NCI-H2171 treated with DMSO at 0.1 percent for 48 hours (cell line): ENCODE data around the gene CNGB1.

Experiments used
- DNase-seq: peaks from one replicate; lab custom pipeline; 2025; lab: John Stamatoyannopoulos, UW

Gene CNGB1

DNA sequence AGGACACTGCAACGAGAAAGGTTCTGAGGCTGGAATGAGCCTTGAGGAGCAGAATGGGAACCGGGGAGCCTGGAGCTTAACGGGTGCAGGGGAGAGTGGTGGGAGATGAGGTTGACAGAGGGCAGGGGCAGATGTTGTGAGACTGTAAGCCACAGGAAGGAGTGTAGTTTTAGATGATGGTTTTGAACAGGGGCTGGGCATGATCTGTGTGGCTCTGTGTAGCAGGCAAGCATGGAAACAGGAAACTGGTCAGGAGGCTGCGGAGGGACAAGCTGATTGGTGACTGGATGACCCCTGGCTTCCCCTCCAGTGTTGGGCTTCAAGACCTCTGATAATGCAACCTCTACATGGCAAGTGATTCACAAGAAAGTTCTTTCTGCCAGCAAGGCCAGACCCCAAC is 1.4 kb upstream of the CNGB1 start:
- DNase-seq, result no peak

DNA sequence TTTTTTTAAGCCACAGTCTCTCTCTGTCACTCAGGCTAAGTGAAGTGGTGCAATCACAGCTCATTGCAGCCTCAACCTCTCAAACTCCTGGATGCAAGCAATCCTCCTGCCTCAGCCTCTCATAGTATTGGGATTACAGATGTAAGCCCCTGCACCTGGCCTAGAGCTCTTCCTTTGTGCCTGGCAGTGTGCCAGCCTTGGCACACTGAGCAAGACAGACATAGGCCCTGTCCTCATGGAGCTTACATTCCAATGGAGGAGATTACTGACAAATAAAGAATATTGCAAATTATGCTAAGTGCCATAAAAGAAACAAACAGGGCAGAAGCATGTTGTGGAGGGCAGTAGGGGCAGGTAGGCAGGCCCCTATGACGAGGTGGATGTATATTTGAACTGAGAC is 920 bp upstream of the CNGB1 start:
- no peak for DNase-seq

DNA sequence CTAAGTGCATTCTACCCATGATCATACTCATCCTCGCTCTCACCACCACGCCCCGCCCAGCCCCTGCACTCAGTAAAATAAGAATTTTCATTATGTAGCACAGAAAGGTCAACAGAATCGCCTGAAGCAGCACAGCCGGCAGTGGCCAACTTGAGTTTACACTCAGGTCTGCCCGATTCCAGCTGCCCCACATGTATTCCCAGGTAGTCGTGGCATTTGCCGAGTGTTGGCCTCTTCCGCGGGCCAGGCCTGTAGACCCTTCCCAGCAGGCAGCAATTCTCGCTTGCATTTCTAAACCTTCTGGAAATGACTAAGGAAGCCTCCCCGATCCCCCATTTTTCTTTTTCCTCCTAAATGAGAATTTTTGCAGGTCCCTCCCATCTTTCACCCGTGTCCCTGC is 609 bp downstream of the CNGB1 start:
- DNase-seq, result no peak

DNA sequence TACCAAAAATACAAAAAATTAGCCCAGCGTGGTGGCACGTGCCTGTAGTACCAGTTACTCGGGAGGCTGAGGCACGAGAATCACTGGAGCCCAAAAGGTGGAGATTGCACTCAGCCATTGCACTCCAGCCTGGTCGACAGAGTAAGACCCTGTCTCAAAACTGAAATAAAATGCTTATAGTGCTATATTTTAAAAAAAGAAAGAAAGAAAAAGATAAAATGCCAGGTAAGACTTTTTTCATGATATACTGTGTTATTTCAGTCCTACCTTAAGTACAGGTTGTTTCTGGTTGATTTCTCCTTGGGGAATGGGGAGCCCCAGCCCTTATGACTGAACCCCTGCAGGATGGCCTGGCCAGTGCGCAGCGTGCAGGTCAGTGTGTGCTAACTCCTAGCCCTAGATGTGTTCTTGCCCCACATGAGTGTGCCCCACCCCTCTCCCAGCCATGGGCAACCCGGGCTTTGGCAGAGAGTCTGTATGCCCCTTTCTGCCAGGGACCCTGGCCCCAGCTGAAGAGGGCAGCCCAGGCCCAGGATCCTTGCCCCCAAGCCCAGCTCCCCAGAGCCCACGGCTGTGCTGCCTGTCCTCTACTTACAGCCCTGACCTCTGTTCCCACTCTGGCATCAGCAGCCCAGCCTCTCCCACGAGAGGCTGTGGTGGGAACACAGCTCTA is 1.3 kb downstream of the CNGB1 start:
- DNase-seq, result no peak

DNA sequence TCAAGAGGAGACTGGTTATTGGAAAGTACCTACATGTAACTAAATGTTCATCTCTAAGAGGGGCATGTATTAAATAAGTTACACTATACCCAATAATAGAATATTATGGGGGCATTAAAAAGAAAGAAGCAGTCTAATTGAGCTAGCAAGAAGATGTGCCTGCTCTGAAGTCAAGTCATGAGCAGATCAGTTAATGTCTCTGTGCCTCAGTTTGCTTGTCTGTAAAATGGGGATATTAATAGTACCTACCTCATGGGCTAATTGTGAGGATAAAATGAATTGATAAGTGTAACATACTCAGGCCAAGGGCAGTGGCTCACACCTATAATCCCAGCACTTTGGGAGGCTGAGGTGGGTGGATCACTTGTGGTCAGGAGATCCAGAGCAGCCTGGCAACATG is 3.0 kb downstream of the CNGB1 start:
- DNase-seq, result no peak

GRCh38 chr16:57966986-57967385 is 3.9 kb downstream of the CNGB1 start:
- DNase-seq, result no peak

- no peak for DNase-seq
Observed at GRCh38 chr16:57966204-57966771, 4.6 kb downstream of the CNGB1 start.

DNA sequence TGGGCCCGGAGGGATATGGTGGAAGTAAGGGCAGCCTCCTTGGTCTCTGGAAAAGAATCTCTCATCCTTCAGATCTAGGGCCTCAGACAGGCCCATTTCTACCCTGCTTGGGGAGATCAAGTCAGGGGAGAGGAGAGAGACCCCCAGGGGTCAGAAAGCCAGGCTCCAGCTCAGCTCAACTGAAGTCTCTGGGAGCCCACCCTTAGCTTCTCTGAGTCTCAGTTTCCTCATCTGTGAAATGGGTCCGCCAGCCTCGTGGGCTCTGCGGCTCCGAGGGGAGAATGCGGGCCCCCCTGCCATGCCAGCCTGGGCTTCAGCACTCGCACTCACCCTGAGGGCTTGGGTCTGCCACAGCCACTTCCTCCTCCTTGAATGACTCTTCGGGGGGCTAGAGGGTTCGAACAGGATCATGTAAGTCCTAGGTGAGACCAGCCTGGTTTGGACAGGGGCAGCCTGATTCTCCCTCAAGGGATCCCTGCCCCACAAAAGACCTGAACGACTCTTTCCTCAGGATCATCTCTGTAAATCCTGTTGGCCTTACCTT is 6.7 kb downstream of the CNGB1 start:
- no peak for DNase-seq

- no peak for DNase-seq
Observed at GRCh38 chr16:57962756-57963155, 8.2 kb downstream of the CNGB1 start.

GRCh38 chr16:57962046-57962445 is 8.9 kb downstream of the CNGB1 start:
- DNase-seq, result no peak

DNA sequence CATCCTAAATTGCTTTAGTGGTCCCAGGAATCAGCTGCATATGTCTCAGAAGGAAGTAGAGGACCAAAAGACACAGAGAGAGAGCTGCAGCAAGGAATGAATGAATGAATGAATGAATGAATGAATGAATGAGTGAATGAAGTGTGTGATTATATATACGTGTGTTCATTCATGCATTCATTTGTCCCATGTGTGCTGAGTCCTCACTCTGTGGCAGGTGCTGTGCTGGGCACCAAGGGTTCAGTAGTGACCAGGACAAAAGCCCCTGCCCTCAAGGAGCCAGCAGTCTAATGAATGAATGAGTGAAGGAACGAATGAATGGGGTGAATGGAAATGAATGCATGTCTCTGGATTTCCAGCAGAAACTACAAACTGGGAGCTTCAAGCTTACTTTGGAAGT is 9.4 kb downstream of the CNGB1 start:
- DNase-seq, result no peak

DNA sequence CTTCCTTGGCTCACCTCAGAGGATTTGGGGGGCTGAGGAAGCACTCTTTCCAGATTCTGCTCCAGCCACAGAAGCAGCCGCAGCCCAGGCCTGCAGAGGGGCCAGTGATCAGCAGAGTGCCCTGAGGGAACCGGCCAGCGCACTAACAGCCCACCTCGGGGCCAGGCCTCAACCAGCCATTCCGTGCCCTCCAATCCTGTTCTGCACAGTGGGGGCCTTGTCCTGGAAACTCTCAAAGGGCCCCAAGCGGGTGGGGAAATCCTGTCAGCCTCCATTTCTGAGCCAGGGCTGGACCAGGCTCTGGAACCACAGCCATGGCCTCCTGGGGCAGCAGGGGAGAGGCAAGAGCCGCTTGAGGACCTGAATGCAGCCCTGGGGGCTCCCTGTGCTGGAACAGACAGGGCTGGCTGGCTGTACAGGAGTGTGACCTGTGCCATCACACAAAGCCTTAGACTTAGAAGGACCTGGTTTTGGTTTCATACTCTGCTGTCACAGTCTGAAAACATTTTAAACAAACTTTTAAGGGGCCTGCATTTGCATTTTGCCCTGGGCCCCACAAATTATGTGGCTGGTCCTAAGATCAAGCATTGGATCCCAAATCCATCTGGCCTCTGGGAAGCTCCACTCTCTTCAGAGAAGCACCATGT is 10.0 kb downstream of the CNGB1 start:
- no peak for DNase-seq

DNA sequence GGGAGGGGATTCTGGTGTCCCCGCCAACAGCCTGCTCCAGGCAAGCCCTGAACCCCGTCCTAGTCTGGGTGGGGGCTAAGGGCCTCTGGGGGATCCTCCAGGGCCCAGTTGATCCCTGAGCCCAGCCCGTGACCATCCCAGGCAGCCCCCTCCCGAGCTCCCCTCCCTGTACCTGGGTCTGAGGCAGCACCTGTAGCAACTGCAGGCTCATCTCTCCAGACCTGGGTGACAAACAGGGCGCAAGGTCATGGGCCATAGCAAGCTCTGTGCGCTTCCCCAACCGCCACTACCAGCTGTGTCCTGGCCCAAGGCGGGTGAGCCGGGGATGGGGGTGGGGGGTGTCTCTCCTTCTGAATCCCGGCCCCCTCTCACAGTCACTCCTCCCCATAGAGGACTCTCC is 10.6 kb downstream of the CNGB1 start:
- no peak for DNase-seq

DNA sequence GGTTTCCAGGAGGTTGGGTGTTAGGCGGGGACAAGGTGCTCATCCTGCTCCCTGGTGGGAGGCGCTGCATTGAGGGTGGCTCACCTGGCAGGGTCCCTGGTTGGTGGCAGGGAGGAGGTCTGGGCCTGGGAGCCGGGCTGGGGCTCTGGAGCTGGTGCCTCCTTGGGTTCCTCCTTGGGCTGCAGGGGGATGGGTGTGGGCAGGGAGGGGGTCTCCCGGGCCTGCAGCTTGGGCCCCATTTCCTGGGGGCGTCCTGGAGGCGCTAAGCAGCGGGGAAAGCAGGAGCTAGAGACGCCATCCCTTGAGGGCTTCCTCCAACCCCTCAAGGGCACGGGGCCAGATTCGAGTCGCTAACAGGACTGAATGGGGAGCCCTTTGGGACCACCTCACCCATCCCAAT is 11.1 kb downstream of the CNGB1 start:
- DNase-seq, result no peak

- DNase-seq, result no peak
Observed at GRCh38 chr16:57959121-57959520, 11.8 kb downstream of the CNGB1 start.

- no peak for DNase-seq
Observed at GRCh38 chr16:57958544-57958943, 12.4 kb downstream of the CNGB1 start.

DNA sequence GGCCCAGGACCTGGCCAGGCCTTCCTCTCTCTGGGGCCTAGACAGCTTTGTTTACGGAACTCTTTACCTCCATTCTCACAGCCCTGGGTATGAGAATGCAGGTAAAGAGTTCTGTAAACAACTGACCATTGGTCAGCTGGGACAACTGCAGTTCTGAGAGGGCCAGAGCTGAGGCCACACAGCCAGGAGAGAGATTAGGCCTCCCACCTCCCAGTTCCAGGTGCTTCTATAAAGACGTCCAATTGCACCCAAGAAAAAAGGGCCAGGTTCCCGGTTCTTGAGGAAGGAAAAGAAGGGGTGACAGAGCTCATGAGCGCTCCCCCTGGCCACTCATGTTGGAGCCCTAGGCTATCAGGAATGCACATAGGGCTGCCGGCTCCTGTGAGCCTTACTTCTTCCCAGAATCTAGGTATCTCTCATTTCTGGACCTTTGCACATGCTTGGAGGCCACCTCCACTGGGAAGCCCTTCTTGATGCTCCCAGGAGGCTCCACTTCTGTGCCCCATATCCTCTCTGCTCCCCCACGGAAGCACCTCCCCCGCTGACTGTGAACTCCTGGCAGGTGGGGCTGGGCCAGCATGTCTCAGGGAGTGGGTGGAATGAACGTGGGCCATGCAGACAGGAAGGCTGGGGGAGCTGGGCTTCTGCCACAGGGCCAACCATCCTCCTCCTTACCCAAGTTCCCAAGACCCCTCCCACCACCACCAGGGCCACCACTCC is 13.1 kb downstream of the CNGB1 start:
- DNase-seq, result no peak

DNA sequence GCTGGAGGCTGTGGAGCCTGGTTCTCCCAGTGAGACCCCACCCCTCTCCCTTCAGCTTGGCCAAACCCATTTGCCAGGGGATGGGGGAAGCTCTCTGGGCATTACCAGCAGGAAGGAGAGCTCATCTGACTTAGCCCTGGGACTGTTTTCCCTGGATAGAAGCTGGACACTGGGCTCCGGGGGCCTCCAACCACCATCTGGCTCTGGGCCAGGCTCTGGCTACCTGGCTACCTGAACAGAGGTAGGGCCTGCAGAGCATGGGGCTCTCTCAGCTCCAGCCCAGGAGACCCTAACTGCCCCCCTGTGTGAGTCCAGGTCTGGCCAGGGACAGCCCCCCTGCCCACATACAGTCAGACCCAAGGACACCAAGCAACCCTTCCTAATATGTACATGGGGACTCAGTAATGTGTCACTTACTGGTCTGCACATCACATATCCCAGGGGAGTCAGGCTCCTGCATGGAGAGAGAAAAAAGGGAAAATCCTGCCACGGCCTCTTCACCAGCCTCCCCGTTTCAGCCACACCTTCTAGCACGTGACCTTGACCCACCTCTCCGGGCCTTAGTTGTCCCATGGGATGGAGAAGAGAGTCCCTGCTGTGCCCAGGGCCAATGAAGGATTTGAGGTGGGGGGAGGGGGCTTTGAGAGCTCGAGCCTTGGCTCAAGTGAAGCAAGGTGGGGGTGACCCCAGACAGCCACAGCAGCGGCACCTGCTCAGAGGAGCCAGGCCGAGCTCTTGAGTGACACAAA is 13.8 kb downstream of the CNGB1 start:
- no peak for DNase-seq

DNA sequence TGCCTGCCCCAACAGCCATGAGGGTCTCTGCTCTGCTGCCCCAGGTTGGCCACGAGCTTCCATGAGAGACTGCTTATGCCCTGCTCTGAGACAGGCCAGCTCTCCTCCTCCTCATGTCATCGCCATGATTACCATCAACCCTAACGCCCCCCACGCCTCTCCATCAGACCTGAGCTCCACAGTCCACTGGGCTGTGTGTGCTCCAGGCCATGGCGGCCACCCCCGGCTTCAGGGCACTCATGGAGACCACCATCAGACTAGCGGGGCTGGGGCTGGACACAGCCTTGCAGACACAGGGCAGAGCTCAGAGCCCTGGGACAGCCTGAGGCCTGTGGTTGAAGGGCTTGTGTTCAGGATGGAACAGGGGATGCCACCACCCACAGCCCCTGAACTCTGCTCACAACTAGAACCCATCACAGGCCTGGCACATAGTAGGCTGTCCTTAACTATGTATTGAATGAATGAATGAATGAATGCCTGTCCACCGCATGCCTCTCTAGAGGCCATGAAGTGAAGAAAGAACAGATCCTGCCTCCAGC is 14.6 kb downstream of the CNGB1 start:
- DNase-seq, result no peak

DNA sequence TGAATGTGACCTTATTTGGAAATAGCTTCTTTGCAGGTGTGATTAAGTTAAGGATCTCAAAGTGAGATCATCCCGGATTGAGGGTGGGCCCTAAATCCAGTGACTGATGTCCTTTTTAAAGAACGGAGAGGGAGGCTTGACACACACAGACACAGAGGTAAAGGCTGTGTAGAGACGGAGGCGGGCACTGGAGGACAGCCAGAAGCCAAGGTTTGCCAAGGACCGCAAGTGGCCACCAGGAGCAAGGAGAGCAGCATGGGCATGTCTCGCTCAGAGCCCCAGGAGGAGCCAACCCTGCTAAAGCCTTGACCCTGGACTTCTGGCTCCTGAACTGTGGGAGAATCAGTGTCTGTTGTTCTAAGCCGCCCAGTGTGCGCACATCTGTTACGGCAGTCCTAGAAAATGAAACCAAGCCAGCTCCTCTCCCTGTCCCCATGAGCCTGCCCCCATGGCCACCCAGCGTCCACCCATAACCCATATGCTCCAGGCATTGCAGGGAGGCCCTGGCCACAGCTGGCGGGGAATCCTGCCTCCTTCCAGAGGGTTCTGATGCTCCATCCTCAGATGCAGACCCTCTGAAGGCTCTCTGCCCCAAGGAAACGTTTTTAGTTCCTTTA is 15.2 kb downstream of the CNGB1 start:
- no peak for DNase-seq

DNA sequence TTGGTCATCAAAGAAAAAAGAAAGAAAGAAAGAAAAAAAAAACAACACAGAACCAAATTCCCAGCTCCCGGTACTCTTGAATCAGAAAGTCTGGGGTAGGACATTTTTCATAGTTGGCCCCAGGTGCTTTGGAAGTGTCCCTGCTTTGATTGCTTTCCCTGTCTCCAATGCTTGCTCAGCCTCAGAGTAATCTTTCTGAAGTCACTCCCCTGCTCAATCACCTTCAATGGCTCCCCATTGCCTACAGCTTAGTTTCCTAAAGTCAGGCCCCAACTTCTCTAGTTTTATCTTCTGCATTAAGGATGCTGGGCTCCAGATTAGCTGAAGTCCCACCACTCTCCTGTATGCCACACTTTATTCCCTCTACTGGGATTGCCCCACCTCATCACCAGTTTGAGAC is 17.1 kb downstream of the CNGB1 start:
- no peak for DNase-seq
